ENCODE data around the gene BANF1.
A peak's percentile ranks its signal among the peaks of the same experiment; 100 is the strongest.

- peak; percentile 88 for TF ChIP-seq POLR2A (IDR thresholded peaks at IDR 0.05; ENCODE audit: low read depth, low read length)
- TF ChIP-seq MAX (IDR thresholded peaks at IDR 0.05; ENCODE audit: insufficient read depth, insufficient read length), result peak; percentile 52
- peak; percentile 89 for TF ChIP-seq POLR2AphosphoS5 (IDR thresholded peaks at IDR 0.05; ENCODE audit: insufficient read depth, low read depth, low read length)
- no peak for TF ChIP-seq CTCF (IDR thresholded peaks at IDR 0.05; ENCODE audit: extremely low read depth in 1 of 2, insufficient read depth in 1 of 2, low read depth in 1 of 2, low read length in 2 of 2)
- no peak for TF ChIP-seq FOS (IDR thresholded peaks at IDR 0.05; ENCODE audit: borderline replicate concordance, insufficient read depth, low read length)
- no peak for TF ChIP-seq JUN (IDR thresholded peaks at IDR 0.05; ENCODE audit: borderline replicate concordance, insufficient read depth, insufficient read length, low read depth)
- TF ChIP-seq EZH2 (IDR thresholded peaks at IDR 0.05; ENCODE audit: borderline replicate concordance, low read depth, low read length, severe bottlenecking), result no peak
Measured at GRCh38 chr11:66051766-66052663, 49.7 kb downstream of the BANF1 start, which contains the start of gene SF3B2.

All from endothelial cell of umbilical vein (primary cell).